Liver (tissue), 3 donors: Measurements from ENCODE around the gene GNPTG.

Experiments used
- EGR1 ChIP-seq, 2 donors: IDR thresholded peaks; 2 replicates each; pipeline ENCODE4 v1.6.1; 2016 to 2018; ENCODE audit warnings: antibody characterized with exemption in 2 of 2, low read depth in 2 of 2
- FOXA1 ChIP-seq: IDR thresholded peaks from 2 replicates; pipeline ENCODE4 v1.6.1; 2016; ENCODE audit warnings: antibody characterized with exemption
- GABPA ChIP-seq, 2 donors: IDR thresholded peaks in 1 of 2; conservative IDR thresholded peaks in 1 of 2; 2 replicates each; pipeline ENCODE4 v1.6.1; 2016; ENCODE audit warnings: antibody characterized with exemption in 2 of 2, mild to moderate bottlenecking in 1 of 2, moderate library complexity in 1 of 2
- JUND ChIP-seq, 2 donors: IDR thresholded peaks; 2 replicates each; pipeline ENCODE4 v1.6.1; 2016; ENCODE audit warnings: antibody characterized with exemption in 2 of 2
- MAX ChIP-seq: IDR thresholded peaks from 2 replicates; pipeline ENCODE4 v1.6.1; 2016; ENCODE audit warnings: antibody characterized with exemption
- RAD21 ChIP-seq, 2 donors: IDR thresholded peaks; 2 replicates each; pipeline ENCODE4 v1.6.1; 2016; ENCODE audit warnings: antibody characterized with exemption in 2 of 2, mild to moderate bottlenecking in 2 of 2
- REST ChIP-seq: IDR thresholded peaks from 2 replicates; pipeline ENCODE4 v1.6.1; 2016; ENCODE audit warnings: antibody characterized with exemption, mild to moderate bottlenecking
- RXRA ChIP-seq, 2 donors: IDR thresholded peaks; 2 replicates each; pipeline ENCODE4 v1.6.1; 2017 to 2018; ENCODE audit warnings: antibody characterized with exemption in 2 of 2, mild to moderate bottlenecking in 1 of 2
- SP1 ChIP-seq: IDR thresholded peaks from 2 replicates; pipeline ENCODE4 v1.6.1; 2018; ENCODE audit warnings: antibody characterized with exemption, mild to moderate bottlenecking
- TAF1 ChIP-seq: conservative IDR thresholded peaks from 2 replicates; pipeline ENCODE4 v1.6.1; 2016; ENCODE audit warnings: antibody characterized with exemption, mild to moderate bottlenecking
- YY1 ChIP-seq: IDR thresholded peaks from 2 replicates; pipeline ENCODE4 v1.6.1; 2016; ENCODE audit warnings: antibody characterized with exemption, mild to moderate bottlenecking
- TF ChIP-seq, protein P1 (sequence below): fragments of 150-350 bp; IDR thresholded peaks from 2 replicates; pipeline ENCODE4 v1.5.1; 2017; ENCODE audit warnings: improper control_type of control experiment, low read depth, low read length; ENCODE audit not compliant: missing input control
- TF ChIP-seq, protein P2 (sequence below): IDR thresholded peaks from 2 replicates; pipeline ENCODE4 v1.6.1; 2016; ENCODE audit warnings: antibody characterized with exemption
- donor health status: healthy.
- donor health status: healthy.

DNA sequence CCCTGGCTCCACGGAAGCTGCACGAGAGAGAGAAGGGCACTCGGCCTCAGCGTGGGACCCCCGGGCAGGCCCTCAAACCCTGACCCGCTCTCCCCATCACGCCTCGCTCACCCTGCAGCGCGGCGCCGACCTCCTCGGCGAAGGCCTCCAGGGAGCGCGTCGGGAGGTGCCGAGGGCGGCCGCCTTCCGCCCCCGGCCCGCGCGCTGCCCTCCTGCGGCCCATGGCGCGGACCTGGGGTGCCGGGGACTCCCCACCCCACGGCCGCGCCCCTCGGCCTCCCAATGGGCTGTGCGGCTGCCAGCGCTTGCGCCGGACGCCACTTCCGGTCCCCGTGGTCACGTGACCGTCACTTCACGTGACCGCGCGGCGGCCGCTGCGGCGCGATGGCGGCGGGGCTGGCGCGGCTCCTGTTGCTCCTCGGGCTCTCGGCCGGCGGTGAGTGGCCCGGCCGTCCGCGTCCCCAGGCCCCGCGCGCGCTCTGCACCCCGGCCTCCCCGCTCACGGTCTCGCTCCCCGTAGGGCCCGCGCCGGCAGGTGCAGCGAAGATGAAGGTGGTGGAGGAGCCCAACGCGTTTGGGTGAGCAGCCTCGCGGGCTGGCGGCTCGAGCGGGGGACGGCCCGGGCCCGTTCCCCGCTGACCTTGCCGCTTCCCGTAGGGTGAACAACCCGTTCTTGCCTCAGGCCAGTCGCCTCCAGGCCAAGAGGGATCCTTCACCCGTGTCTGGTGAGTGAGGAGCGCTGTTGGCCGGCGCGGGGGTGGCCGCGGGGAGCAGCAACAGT, at the start of gene GNPTG, which contains the start of gene TSR3:
- TF ChIP-seq, protein P1, sequence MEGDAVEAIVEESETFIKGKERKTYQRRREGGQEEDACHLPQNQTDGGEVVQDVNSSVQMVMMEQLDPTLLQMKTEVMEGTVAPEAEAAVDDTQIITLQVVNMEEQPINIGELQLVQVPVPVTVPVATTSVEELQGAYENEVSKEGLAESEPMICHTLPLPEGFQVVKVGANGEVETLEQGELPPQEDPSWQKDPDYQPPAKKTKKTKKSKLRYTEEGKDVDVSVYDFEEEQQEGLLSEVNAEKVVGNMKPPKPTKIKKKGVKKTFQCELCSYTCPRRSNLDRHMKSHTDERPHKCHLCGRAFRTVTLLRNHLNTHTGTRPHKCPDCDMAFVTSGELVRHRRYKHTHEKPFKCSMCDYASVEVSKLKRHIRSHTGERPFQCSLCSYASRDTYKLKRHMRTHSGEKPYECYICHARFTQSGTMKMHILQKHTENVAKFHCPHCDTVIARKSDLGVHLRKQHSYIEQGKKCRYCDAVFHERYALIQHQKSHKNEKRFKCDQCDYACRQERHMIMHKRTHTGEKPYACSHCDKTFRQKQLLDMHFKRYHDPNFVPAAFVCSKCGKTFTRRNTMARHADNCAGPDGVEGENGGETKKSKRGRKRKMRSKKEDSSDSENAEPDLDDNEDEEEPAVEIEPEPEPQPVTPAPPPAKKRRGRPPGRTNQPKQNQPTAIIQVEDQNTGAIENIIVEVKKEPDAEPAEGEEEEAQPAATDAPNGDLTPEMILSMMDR: no peak
- TF ChIP-seq JUND (IDR thresholded peaks at IDR 0.05) (no peak), REST (no peak), TAF1 (no peak), SP1 (no peak), RXRA (IDR thresholded peaks at IDR 0.05) (no peak), GABPA (IDR thresholded peaks at IDR 0.05 in 1 of 2, conservative IDR thresholded peaks at IDR 0.05 in 1 of 2) (peak in 1 of 2 donors; percentile 87), YY1 (peak; percentile 87), EGR1 (IDR thresholded peaks at IDR 0.05; ENCODE audit: low read depth in 2 of 2) (no peak), MAX (no peak), RAD21 (IDR thresholded peaks at IDR 0.05) (no peak), FOXA1 (no peak)
- TF ChIP-seq, protein P2, sequence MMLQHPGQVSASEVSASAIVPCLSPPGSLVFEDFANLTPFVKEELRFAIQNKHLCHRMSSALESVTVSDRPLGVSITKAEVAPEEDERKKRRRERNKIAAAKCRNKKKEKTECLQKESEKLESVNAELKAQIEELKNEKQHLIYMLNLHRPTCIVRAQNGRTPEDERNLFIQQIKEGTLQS: no peak
